CD4-positive, alpha-beta T cell treated with Interleukin-6 for 4 hours (primary cell): ENCODE data around the gene HEG1.
"Not testable (repeated sequence)": the region's sequence is repeated elsewhere in the genome, so short reads cannot be mapped to it uniquely, and the experiment has no call there.

ENCODE experiments used
- DNase-seq: peaks from one replicate; pipeline ENCODE4 v3.0.0-alpha.2; 2020; ENCODE audit warnings: mixed read lengths

The HEG1 gene

GRCh38 chr3:124982855-124983254 lies 72.9 kb downstream of the HEG1 start:
- DNase-seq, result no peak

- no peak for DNase-seq
Observed at GRCh38 chr3:124981472-124981871, 74.3 kb downstream of the HEG1 start.

DNA sequence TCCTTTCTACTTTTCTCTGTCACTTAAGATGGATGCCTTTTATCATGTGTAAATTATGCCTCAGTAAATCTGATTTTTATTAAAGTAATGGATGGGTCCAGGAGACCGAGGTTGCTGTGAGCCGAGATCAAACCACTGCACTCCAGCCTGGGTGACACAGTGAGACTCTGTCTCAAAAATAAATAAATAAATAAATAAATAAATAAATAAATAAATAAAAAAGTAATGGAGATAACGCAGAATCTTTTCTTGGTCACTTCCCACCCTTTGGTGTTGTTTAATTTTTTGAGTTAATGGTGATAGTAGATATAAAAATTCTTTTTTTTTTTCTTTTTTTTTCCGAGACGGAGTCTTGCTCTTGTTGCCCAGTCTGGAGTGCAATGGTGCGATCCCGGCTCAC lies 77.2 kb downstream of the HEG1 start:
- no peak for DNase-seq

- DNase-seq, result no peak
Observed at GRCh38 chr3:124976383-124976782, 79.4 kb downstream of the HEG1 start.

DNA sequence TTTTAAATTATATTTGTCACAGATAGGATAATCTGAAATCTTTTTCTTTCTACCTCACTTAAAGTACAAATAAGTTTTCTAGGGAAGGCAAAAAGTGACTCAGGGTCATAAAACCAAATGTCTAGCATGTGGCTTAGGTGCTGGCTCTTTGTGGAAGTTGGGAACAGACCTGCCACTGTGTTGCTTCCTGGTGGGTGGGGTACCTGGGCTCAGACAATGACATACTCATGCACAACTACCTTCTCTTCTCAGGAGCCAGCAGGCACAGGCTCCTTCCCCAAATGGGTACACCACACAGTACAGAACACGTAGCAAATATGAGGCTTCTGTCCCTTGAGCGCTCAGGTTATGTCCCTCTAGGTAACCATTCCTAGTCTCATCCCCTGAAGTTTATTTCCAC lies 81.1 kb downstream of the HEG1 start:
- no peak for DNase-seq

GRCh38 chr3:124973290-124973689 lies 82.5 kb downstream of the HEG1 start:
- DNase-seq, result no peak

DNA sequence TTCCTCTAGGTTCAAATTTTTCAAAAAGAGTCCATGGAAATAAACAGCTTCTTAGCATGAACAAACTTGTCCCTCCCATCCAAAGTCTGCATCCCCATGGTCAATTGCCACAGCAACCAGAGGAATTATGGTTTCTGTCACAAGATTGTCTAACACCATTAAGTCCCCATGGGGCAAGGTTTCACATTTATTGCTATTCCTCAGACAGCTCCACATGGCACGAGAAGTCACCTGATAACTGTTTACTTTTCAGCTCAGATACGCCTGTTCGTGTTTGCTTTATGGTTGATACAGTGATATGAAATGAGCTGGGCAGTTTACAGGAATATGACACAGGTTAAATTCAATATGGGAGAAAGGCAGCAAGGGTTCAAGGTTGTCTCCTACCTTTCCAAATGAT lies 83.3 kb downstream of the HEG1 start:
- no peak for DNase-seq

- no peak for DNase-seq
Observed at GRCh38 chr3:124969963-124970722, 85.7 kb downstream of the HEG1 start.

DNA sequence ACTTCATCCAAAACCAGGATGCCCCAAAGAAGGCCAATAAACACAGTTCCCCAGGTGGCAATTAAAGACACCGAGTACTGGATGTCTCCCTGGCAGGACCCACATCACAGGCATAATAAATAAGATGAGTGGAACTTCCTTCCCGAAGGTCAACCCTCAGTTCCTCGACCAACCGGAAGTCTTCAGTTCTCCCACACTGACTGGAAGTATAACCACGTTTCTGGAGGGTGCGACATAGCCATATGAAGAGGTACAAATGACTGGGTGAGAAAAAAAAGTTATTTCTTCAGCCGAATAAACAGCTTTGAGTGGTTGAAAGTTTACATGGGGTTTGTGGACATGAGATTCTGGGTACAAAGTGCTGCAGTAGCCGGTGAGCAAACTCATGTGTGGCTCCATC lies 86.6 kb downstream of the HEG1 start:
- no peak for DNase-seq

DNA sequence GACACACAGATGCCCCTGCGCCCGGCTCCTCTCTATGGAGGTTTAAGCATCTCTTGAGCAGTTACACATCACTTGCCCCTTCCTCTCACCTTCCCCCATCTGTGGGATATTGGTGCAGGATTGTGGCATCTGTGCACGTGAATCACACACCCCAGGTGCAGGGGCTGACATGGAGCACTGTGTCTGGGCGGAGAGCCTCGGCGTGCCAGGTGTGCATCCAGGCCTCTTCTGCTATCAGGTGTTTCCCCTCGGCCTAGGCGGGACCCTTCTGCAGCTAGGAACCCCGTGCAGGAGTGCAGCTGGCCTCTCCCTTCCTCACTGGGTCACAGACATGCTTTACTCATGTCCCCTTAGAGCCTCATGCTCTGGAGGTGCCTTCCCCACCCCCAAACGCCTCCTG lies 87.8 kb downstream of the HEG1 start:
- DNase-seq, result no peak

GRCh38 chr3:124966521-124967445 lies 89.0 kb downstream of the HEG1 start:
- no peak for DNase-seq

DNA sequence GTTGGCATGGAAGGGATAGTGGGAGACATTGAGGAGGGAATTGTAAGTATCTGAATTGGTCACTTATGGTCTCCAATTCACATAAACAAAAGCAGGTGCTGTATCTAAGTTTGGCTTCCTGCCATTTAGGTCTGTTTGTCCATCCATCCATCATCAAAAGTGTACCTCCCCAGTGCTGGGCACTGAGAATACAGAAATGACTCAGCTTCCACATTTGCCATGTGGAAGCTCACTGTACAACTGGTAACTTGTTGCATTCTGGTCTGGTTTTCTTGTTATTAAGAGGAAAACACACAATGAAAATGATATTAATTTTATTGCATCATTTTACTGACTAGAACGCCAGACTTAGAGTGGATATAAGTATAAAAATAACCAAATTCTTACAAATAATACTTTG lies 90.4 kb downstream of the HEG1 start:
- DNase-seq, result no peak

- no peak for DNase-seq
Observed at GRCh38 chr3:124964387-124964786, 91.4 kb downstream of the HEG1 start.

DNA sequence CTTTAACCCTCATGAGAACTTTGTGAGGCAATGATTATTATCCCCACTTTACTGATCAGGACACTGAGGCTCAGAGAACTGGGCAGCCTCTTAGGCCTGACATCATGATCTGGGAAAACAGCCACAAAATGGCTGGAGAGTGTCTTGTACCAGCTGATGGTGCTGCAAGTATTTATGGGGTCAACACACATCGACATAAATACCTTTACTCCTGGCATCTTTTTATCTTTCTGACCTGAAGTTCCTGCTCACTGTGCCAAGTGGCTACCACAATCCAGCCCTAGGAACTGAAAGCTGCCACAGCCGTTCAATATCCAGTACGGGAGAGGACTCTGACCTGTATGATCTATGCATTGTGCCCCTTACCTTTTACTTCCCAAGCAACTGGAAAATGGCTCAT lies 92.0 kb downstream of the HEG1 start:
- DNase-seq, result no peak

GRCh38 chr3:124962403-124962940 lies 93.3 kb downstream of the HEG1 start:
- DNase-seq, result no peak

GRCh38 chr3:124960698-124961097 lies 95.1 kb downstream of the HEG1 start:
- no peak for DNase-seq

DNA sequence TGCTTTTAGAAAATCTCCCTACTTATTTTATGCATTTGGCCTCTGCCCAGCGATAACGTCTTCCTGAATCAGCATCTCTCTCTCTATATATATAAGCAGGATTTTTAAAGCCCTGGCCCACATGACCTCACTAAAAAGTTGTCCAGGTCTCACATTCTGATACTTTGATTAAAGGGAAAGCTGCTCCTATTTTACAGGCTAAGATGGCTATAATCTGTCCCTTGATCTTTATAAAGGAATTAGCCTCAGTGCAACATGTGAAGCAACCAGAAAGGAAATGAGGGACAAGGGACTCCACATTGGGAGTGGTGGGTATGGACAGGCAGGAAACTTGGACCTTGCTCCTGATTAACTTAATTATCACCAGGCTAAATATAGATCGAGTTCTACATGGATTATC lies 95.7 kb downstream of the HEG1 start:
- no peak for DNase-seq

DNA sequence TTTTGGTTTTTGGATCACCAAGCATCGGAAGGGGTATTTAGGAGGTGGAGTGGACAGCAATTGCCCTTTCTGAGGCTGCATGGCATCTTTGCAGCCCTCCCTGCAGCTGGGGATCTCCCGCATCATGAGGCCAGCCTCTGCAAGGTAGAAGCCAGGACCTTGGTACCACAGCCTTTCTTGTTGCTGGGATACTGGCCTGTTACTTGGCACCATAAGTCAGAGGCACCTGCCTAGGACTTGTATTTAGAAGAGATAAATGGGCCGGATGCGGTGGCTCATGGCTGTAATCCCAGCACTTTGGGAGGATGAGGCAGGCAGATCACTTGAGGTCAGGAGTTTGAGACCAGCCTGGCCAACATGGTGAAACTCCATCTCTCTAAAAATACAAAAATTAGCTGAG lies 97.8 kb downstream of the HEG1 start:
- not testable (repeated sequence) for DNase-seq

DNA sequence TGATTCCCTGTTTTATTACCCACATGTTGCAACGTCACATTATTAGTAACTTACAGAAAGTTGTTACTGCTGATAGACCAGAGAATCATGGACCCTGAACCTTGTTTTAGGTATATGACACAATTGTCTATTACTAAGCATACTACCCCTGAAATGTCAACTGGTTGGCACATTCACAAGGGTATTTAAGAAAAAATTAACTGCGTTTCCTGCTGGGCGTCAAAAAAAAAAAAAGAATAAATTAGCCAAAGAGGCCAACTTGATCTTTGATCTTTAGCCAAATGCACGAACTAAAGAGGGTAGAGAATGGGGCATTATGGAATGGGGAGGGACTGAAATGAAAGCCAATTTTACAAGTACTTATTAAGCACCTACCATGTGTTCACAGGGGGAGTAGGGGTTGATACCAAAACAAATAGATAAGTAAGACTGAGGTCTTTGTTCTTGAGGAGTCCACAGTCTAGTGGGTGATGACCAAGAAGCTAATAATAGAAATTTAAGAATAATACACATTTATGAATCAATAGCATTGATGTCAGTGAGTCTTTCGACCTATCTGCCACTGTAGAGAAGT lies 103.4 kb downstream of the HEG1 start:
- DNase-seq, result no peak

DNA sequence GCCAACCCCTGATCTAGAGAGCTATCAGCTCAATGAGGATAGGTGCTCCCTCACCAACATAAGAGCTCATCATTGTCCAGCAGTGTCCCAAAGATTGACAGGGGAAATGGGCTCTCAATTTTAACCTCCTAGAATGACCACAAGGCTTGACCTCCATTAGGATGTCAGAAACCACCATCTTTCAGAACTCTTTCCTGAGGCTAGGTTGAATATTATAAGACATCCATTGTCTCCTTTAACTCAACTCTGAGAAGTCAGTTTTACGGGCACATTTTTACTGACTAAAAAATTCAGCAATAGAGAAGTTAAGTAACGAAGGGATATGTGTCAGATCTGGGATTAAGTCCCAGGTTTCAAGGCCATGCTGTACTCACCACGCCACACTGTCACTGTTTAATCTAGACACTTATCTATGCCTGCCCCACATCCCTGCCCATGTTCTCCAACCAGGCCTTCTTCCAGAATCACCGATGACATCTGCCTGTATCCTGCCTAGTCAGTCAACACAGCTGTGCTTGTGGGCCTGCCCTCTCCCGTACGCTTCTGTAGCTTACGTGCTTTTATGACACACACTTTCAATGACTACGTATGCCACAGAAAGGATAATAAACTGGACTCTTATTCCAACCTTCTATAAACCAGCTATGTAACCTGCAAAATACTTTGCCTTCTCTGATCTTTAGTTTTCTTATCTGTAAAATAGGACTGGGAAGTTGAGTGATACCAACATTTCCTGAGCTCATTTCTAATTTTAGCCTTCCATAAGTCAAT lies 104.1 kb downstream of the HEG1 start:
- no peak for DNase-seq

- no peak for DNase-seq
Observed at GRCh38 chr3:124950026-124950425, 105.8 kb downstream of the HEG1 start.

- no peak for DNase-seq
Observed at GRCh38 chr3:124942613-124943012, 113.2 kb downstream of the HEG1 start.

GRCh38 chr3:124941771-124942170 lies 114.0 kb downstream of the HEG1 start:
- DNase-seq, result no peak
